Stimulated activated naive B cell treated with anti-CD40 and anti-IgM and Interleukin-4, amounts not matched to agents 10 μg/mL and 1 μg/mL and 100 μg/mL, for 72 hours (primary cell): ENCODE data around the gene C9orf153.

Experiments used
- ATAC-seq, 2 donors: fragments of 150-1000 bp; cut with Tn5 transposase; replicated peaks; 2 replicates each; pipeline ENCODE4 v1.10.0; 2021; ENCODE audit warnings: moderate library complexity in 1 of 2
- DNase-seq: peaks from one replicate; pipeline ENCODE4 v3.0.0; 2021
- H3K27ac Mint-ChIP-seq: one replicate; pipeline ENCODE4 v1.8.0; 2022; ENCODE audit warnings: mild to moderate bottlenecking, mixed read lengths
- H3K27me3 Mint-ChIP-seq, 2 donors: one replicate each; pipeline ENCODE4 v1.8.0; 2022; ENCODE audit warnings: mixed read lengths in 2 of 2
- H3K36me3 Mint-ChIP-seq, 2 donors: one replicate each; pipeline ENCODE4 v1.8.0; 2022; ENCODE audit warnings: mixed read lengths in 2 of 2, mild to moderate bottlenecking in 1 of 2
- H3K4me1 Mint-ChIP-seq, 2 donors: one replicate each; pipeline ENCODE4 v1.8.0; 2022; ENCODE audit warnings: mixed read lengths in 2 of 2, mild to moderate bottlenecking in 1 of 2
- H3K4me3 Mint-ChIP-seq, 2 donors: one replicate each; pipeline ENCODE4 v1.8.0; 2022; ENCODE audit warnings: mild to moderate bottlenecking in 2 of 2, mixed read lengths in 2 of 2, moderate library complexity in 1 of 2
- H3K9me3 Mint-ChIP-seq, 2 donors: one replicate each; pipeline ENCODE4 v1.8.0; 2022; ENCODE audit warnings: mixed read lengths in 2 of 2, mild to moderate bottlenecking in 1 of 2

Gene C9orf153

DNA sequence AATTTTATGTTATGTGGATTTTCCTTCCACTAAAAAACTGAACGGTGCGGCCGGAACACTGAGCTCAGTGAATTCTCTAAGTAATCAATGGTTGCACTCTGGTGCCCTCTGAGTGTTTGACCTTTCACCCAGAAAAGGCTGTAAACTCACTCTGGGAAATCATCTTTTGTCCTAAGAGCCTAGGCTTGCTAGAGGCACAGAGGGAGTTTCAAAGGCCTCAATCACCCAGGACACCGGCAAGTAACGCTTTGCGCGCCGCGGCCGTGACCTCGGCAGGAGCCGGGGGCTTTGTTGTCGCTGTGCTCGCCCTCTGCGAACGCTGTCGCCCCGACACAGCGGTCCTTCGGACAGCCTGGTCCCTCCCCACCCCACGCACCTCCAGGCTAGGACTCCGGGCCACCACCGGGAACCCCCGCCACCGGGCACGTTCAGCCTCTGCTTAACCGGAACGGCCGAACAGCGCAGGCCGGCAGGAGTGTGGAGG lies 22.2 kb upstream of the C9orf153 start:
- peak; percentile 36 to 37 for ATAC-seq

DNA sequence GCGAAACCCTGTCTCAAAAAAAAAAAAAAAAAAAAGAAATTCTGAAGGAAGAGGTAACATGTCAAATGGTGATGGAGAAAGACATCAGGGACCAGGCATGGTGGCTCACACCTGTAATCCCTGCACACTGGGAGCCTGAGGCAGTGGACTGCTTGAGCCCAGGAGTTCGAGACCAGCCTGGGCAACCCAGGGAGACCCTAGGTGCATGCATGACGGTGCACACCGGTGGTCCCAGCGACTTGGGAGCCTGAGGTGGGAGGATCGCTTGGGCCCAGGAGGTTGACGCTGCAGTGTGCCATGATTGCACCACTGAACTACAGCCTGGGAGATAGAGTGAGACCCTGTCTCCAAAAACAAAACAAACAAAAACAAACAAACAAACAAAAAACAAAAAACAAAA lies 21.1 kb upstream of the C9orf153 start:
- DNase-seq (no peak), ATAC-seq (no peak)
- H3K4me1 Mint-ChIP-seq = peaks cover 22 to 39% of the 10 kb centered on the region in 2 donors
- H3K4me3 Mint-ChIP-seq = peak overlapping the region; percentile 29 to 90
- H3K36me3 Mint-ChIP-seq = peaks cover 0 to 19% of the 10 kb centered on the region in 2 donors
- no peak overlapping the region for H3K27ac Mint-ChIP-seq
- H3K9me3 Mint-ChIP-seq = no peaks in the 10 kb centered on the region
- H3K27me3 Mint-ChIP-seq = no peaks in the 10 kb centered on the region

More for the DNA sequence above, 22.2 kb upstream of the C9orf153 start:
- Mint-ChIP-seq H3K4me1 (peaks cover 22 to 40% of the 10 kb centered on the region in 2 donors), H3K36me3 (peaks cover 0 to 21% of the 10 kb centered on the region in 2 donors), H3K27ac (peak overlapping the region; percentile 97), H3K9me3 (no peaks in the 10 kb centered on the region), H3K27me3 (no peaks in the 10 kb centered on the region), H3K4me3 (peak overlapping the region; percentile 89 to 90)
- no peak for DNase-seq

DNA sequence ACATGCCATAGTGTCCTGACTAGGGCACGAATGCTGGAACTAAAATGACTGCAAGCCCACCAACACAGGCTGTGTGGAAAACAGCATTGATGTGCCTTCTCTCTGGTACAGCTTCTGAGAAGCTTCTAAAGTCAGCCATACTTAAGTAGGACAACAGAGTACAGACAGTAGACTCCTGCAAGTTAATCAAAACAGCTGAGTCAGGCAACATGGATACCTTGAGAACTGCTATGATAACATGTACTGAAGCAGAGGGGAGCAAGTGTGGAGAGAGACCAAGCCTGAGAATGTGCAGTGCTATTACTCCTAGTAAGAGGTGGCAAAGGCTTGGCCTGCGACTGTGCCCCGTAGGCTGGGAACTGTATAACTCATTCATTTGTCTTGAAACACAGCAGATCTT lies 20.4 kb upstream of the C9orf153 start:
- Mint-ChIP-seq H3K27ac (peak overlapping the region; percentile 9), H3K36me3 (peaks cover 0 to 21% of the 10 kb centered on the region in 2 donors), H3K27me3 (no peaks in the 10 kb centered on the region), H3K4me3 (peak overlapping the region; percentile 5 to 17), H3K4me1 (peaks cover 22 to 34% of the 10 kb centered on the region in 2 donors), H3K9me3 (no peaks in the 10 kb centered on the region)
- no peak for ATAC-seq
- DNase-seq = no peak

GRCh38 chr9:86277072-86277471 lies 17.6 kb upstream of the C9orf153 start:
- ATAC-seq = no peak
- Mint-ChIP-seq H3K27me3 (no peaks in the 10 kb centered on the region), H3K9me3 (no peaks in the 10 kb centered on the region), H3K4me3 (no peak overlapping the region), H3K4me1 (peaks cover 18 to 29% of the 10 kb centered on the region in 2 donors), H3K36me3 (peaks cover 9 to 38% of the 10 kb centered on the region in 2 donors), H3K27ac (no peak overlapping the region)
- no peak for DNase-seq

DNA sequence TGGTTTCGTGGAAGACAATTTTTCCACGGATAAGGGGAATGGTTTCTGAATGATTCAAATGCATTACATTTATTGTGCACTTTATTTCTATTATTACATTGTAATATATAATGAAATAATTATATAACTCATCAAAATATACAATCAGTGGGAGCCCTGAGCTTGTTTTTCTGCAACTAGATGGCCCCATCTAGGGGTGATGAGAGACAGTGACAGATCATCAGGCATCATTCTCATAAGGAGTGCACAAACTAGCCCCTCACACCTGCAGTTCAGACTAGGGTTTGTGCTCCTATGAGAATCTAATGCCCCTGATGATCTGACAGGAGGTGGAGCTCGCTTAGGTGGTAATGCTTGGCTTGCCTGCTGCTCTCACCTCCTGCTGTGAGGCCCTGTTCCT lies 16.5 kb upstream of the C9orf153 start:
- H3K36me3 Mint-ChIP-seq = peaks cover 12 to 48% of the 10 kb centered on the region in 2 donors
- no peak for ATAC-seq
- no peak for DNase-seq
- no peak overlapping the region for H3K27ac Mint-ChIP-seq
- H3K9me3 Mint-ChIP-seq = no peaks in the 10 kb centered on the region
- no peak overlapping the region for H3K4me3 Mint-ChIP-seq
- H3K4me1 Mint-ChIP-seq = peaks cover 15 to 23% of the 10 kb centered on the region in 2 donors
- no peaks in the 10 kb centered on the region for H3K27me3 Mint-ChIP-seq

DNA sequence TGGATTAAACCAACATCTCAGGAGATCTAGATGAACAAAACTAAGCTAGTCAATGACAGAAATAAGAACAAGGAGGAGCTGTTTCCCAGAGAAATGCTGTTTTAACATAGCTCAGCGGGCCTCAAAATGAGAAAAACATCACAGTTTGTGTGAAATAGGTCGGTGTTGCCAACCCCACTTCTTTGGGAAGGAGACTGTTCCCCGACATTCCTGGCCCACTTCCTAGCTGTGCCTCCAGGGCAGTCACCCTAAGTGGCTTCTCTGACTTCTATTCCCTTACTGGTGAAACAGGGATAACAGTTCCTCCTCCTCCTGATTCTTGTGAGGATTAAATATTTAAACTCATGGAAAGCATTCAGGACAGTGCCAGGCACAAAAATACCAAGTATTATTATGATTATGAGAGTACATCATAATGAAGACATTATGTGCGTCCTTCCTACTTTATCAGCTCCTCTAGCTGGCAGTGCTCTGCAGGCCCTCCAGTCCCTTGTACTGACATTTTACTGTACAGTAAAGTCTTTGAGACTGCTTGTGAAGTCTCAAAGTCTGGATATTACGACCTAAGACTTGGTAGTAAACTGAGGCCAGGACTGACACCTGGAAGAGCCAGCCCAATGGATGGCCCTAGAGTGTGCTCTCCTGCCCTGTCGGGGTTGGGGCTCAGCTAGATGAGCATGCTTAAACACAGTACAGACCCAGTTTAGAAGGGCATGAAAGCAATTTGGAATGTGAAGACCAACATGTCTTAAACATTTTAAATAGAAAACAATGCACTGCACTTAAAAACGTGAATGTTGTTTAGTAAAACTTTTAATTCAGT lies 15.6 kb upstream of the C9orf153 start:
- Mint-ChIP-seq H3K4me3 (no peak overlapping the region), H3K27me3 (no peaks in the 10 kb centered on the region), H3K4me1 (peaks cover 14 to 17% of the 10 kb centered on the region in 2 donors), H3K9me3 (no peaks in the 10 kb centered on the region), H3K27ac (no peak overlapping the region), H3K36me3 (peaks cover 12 to 46% of the 10 kb centered on the region in 2 donors)
- ATAC-seq = no peak
- no peak for DNase-seq

DNA sequence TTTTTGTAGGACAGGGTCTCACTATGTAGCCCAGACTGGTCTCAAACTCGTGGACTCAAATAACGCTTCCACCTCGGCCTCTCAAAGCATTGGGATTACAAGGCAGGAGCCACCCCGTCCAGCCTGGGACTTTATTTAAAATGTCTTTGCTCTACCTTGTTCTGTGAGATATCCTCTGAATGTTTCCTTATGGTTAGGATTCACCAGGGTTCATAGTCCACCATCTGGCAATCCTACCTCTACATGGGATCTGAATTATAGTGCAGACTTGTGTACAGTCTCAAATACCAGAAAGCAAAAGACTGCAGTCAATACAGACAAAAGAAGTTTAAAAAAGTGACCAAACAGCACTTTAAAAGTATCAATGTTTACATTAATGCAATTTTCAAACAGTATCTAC lies 12.8 kb upstream of the C9orf153 start:
- peaks cover 1 to 5% of the 10 kb centered on the region in 2 donors for H3K4me1 Mint-ChIP-seq
- ATAC-seq (no peak), DNase-seq (no peak)
- H3K27ac Mint-ChIP-seq = no peak overlapping the region
- no peaks in the 10 kb centered on the region for H3K27me3 Mint-ChIP-seq
- no peak overlapping the region for H3K4me3 Mint-ChIP-seq
- no peaks in the 10 kb centered on the region for H3K9me3 Mint-ChIP-seq
- peaks cover 23 to 45% of the 10 kb centered on the region in 2 donors for H3K36me3 Mint-ChIP-seq

GRCh38 chr9:86263876-86264275 lies 4.4 kb upstream of the C9orf153 start:
- Mint-ChIP-seq H3K9me3 (no peaks in the 10 kb centered on the region), H3K4me1 (no peaks in the 10 kb centered on the region), H3K27ac (no peak overlapping the region), H3K36me3 (peaks cover 24 to 44% of the 10 kb centered on the region in 2 donors), H3K4me3 (no peak overlapping the region), H3K27me3 (no peaks in the 10 kb centered on the region)
- DNase-seq (no peak), ATAC-seq (no peak)

DNA sequence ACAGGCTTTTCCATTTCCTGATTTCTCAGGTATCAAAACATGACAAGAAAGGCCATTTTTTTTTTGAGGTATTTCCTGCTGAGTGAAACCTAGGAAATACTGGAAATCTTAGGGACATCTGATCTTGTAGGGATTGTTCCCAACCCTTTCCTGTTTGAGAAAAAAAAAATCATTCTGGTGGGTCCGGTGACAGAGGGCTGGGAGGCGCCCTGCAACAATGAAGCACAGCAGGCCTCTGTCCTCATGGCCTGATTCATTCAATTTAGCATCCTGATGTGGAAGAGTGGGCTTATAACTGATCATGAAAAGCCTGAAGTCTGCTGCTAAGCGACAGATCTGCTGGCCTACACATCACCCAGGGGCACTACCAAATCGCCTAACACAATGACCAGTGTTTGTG lies 3.0 kb upstream of the C9orf153 start:
- Mint-ChIP-seq H3K4me3 (no peak overlapping the region), H3K36me3 (peaks cover 19 to 39% of the 10 kb centered on the region in 2 donors), H3K27me3 (no peaks in the 10 kb centered on the region)

DNA sequence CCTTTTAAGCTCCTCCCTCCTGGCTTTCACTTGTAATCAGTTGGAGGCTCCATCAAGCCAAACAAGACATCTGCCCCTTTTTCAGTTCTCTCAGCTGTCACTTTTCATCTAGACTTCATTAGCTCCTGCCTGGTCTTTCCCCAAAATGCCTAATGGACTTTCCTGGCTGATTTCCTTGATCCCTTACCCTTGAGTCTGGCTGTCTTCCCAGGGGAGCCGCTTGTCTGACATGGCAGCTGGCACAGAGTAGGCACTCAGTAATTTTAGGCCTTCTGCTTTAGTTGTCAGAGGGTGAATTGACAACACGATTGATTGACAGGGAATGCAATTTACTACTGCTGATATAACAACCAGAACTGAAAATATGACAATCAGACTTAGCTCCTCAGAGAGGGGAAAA lies 2.1 kb downstream of the C9orf153 start:
- Mint-ChIP-seq H3K4me3 (no peak overlapping the region), H3K36me3 (peaks cover 12 to 17% of the 10 kb centered on the region in 2 donors), H3K27me3 (no peaks in the 10 kb centered on the region), H3K27ac (no peak overlapping the region), H3K9me3 (peaks cover 0 to 4% of the 10 kb centered on the region in 2 donors), H3K4me1 (no peaks in the 10 kb centered on the region)
- ATAC-seq (no peak), DNase-seq (no peak)

More for the DNA sequence above, 3.0 kb upstream of the C9orf153 start:
- DNase-seq = no peak
- Mint-ChIP-seq H3K9me3 (no peaks in the 10 kb centered on the region), H3K27ac (no peak overlapping the region), H3K4me1 (no peaks in the 10 kb centered on the region)
- ATAC-seq = no peak

- DNase-seq = no peak
- Mint-ChIP-seq H3K9me3 (peaks cover 2 to 6% of the 10 kb centered on the region in 2 donors), H3K4me3 (no peak overlapping the region), H3K4me1 (no peaks in the 10 kb centered on the region), H3K27ac (no peak overlapping the region), H3K27me3 (no peaks in the 10 kb centered on the region), H3K36me3 (peaks cover 12 to 15% of the 10 kb centered on the region in 2 donors)
- no peak for ATAC-seq
These were observed 2.8 kb downstream of the C9orf153 start for GRCh38 chr9:86256653-86257052.

- Mint-ChIP-seq H3K27ac (no peak overlapping the region), H3K4me1 (no peaks in the 10 kb centered on the region), H3K4me3 (no peak overlapping the region), H3K27me3 (no peaks in the 10 kb centered on the region), H3K9me3 (peaks cover 4 to 6% of the 10 kb centered on the region in 2 donors), H3K36me3 (peaks cover 0 to 4% of the 10 kb centered on the region in 2 donors)
- DNase-seq (no peak), ATAC-seq (no peak)
These were observed 5.9 kb downstream of the C9orf153 start for GRCh38 chr9:86253577-86253976.

GRCh38 chr9:86252870-86253269 lies 6.6 kb downstream of the C9orf153 start:
- H3K27me3 Mint-ChIP-seq = no peaks in the 10 kb centered on the region
- peaks cover 0 to 4% of the 10 kb centered on the region in 2 donors for H3K36me3 Mint-ChIP-seq
- DNase-seq (no peak), ATAC-seq (no peak)
- H3K27ac Mint-ChIP-seq = no peak overlapping the region
- H3K9me3 Mint-ChIP-seq = peaks cover 4 to 6% of the 10 kb centered on the region in 2 donors
- H3K4me1 Mint-ChIP-seq = no peaks in the 10 kb centered on the region
- no peak overlapping the region for H3K4me3 Mint-ChIP-seq

GRCh38 chr9:86250123-86250522 lies 9.3 kb downstream of the C9orf153 start:
- Mint-ChIP-seq H3K9me3 (peaks cover 4 to 6% of the 10 kb centered on the region in 2 donors), H3K36me3 (peaks cover 0 to 4% of the 10 kb centered on the region in 2 donors), H3K27me3 (peaks cover 0 to 6% of the 10 kb centered on the region in 2 donors), H3K27ac (no peak overlapping the region), H3K4me3 (no peak overlapping the region), H3K4me1 (peaks cover 6 to 9% of the 10 kb centered on the region in 2 donors)
- ATAC-seq (no peak), DNase-seq (no peak)

- H3K27ac Mint-ChIP-seq = no peak overlapping the region
- H3K4me3 Mint-ChIP-seq = no peak overlapping the region
- H3K27me3 Mint-ChIP-seq = peaks cover 0 to 6% of the 10 kb centered on the region in 2 donors
These were observed 10.7 kb downstream of the C9orf153 start for GRCh38 chr9:86248746-86249145.

More at GRCh38 chr9:86248746-86249145, 10.7 kb downstream of the C9orf153 start:
- Mint-ChIP-seq H3K9me3 (peaks cover 4 to 5% of the 10 kb centered on the region in 2 donors), H3K4me1 (peaks cover 6 to 9% of the 10 kb centered on the region in 2 donors), H3K36me3 (peaks cover 0 to 4% of the 10 kb centered on the region in 2 donors)
- ATAC-seq (no peak), DNase-seq (no peak)
